Stimulated activated memory B cell treated with anti-CD40 and anti-IgM and Interleukin-4, amounts not matched to agents 10 μg/mL and 1 μg/mL and 100 μg/mL, for 72 hours (primary cell): ENCODE results near the gene FER.

Experiments used
- ATAC-seq: fragments of 150-1000 bp; cut with Tn5 transposase; 2 replicates; pipeline ENCODE4 v1.10.0; 2021
- H3K27ac Mint-ChIP-seq: one replicate; pipeline ENCODE4 v1.8.0; 2022; ENCODE audit warnings: mild to moderate bottlenecking, mixed read lengths
- H3K27me3 Mint-ChIP-seq: one replicate; pipeline ENCODE4 v1.8.0; 2022; ENCODE audit warnings: mixed read lengths
- H3K36me3 Mint-ChIP-seq: one replicate; pipeline ENCODE4 v1.8.0; 2022; ENCODE audit warnings: mixed read lengths
- H3K4me1 Mint-ChIP-seq: one replicate; pipeline ENCODE4 v1.8.0; 2022; ENCODE audit warnings: mixed read lengths
- H3K4me3 Mint-ChIP-seq: one replicate; pipeline ENCODE4 v1.8.0; 2022; ENCODE audit warnings: mild to moderate bottlenecking, moderate library complexity, mixed read lengths
- H3K9me3 Mint-ChIP-seq: one replicate; pipeline ENCODE4 v1.8.0; 2022; ENCODE audit warnings: mixed read lengths

FER gene

GRCh38 chr5:108919591-108920326 is 172.1 kb downstream of the FER start:
- Mint-ChIP-seq H3K27ac (no peak overlapping the region), H3K36me3 (no peaks in the 10 kb centered on the region), H3K27me3 (no peaks in the 10 kb centered on the region), H3K4me3 (no peak overlapping the region), H3K9me3 (no peaks in the 10 kb centered on the region), H3K4me1 (no peaks in the 10 kb centered on the region)
- ATAC-seq, result no peak

GRCh38 chr5:108924457-108924961 is 176.8 kb downstream of the FER start:
- no peaks in the 10 kb centered on the region for H3K36me3 Mint-ChIP-seq
- H3K27ac Mint-ChIP-seq, result no peak overlapping the region
- no peak overlapping the region for H3K4me3 Mint-ChIP-seq
- no peak for ATAC-seq
- H3K27me3 Mint-ChIP-seq, result no peaks in the 10 kb centered on the region
- no peaks in the 10 kb centered on the region for H3K9me3 Mint-ChIP-seq
- no peaks in the 10 kb centered on the region for H3K4me1 Mint-ChIP-seq

- Mint-ChIP-seq H3K9me3 (no peaks in the 10 kb centered on the region), H3K27me3 (no peaks in the 10 kb centered on the region), H3K36me3 (no peaks in the 10 kb centered on the region), H3K27ac (no peak overlapping the region), H3K4me3 (no peak overlapping the region), H3K4me1 (no peaks in the 10 kb centered on the region)
- ATAC-seq, result no peak
Measured at GRCh38 chr5:108925073-108925472, 177.4 kb downstream of the FER start.

- Mint-ChIP-seq H3K27me3 (no peaks in the 10 kb centered on the region), H3K4me1 (no peaks in the 10 kb centered on the region), H3K4me3 (no peak overlapping the region), H3K9me3 (peaks cover 5% of the 10 kb centered on the region), H3K36me3 (peaks cover 22% of the 10 kb centered on the region), H3K27ac (peak overlapping the region; percentile 2)
- ATAC-seq, result no peak
Measured at GRCh38 chr5:108930107-108930506, 182.4 kb downstream of the FER start.

GRCh38 chr5:108935611-108936010 is 187.9 kb downstream of the FER start:
- H3K27me3 Mint-ChIP-seq, result no peaks in the 10 kb centered on the region

DNA sequence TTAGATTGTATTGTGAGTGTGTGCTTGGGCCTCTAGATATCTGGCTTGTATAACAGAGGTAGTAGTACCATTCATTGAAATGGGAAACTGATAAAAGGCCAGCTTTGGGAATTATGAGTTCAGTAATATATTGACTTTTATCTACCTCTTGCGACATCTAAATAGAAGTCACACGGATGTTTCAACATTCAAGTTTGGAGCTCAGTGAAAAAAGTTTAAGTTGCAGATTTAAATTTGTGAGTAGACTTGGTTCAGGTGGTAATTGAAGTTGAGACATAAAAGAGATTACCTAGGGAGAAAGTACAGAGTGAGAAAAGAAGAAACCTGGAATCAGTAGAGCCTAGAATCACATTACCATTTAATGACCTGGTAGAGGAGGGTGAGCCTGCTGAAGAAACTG is 189.5 kb downstream of the FER start:
- Mint-ChIP-seq H3K4me3 (no peak overlapping the region), H3K36me3 (peaks cover 16% of the 10 kb centered on the region), H3K9me3 (no peaks in the 10 kb centered on the region), H3K4me1 (no peaks in the 10 kb centered on the region), H3K27ac (no peak overlapping the region), H3K27me3 (no peaks in the 10 kb centered on the region)
- ATAC-seq, result no peak

More at GRCh38 chr5:108935611-108936010, 187.9 kb downstream of the FER start:
- Mint-ChIP-seq H3K36me3 (peaks cover 23% of the 10 kb centered on the region), H3K27ac (no peak overlapping the region), H3K4me1 (no peaks in the 10 kb centered on the region), H3K9me3 (peaks cover 2% of the 10 kb centered on the region), H3K4me3 (no peak overlapping the region)
- no peak for ATAC-seq

GRCh38 chr5:108940506-108940905 is 192.8 kb downstream of the FER start:
- H3K4me3 Mint-ChIP-seq, result no peak overlapping the region
- no peaks in the 10 kb centered on the region for H3K27me3 Mint-ChIP-seq
- no peak for ATAC-seq
- H3K27ac Mint-ChIP-seq, result no peak overlapping the region
- H3K4me1 Mint-ChIP-seq, result no peaks in the 10 kb centered on the region
- no peaks in the 10 kb centered on the region for H3K9me3 Mint-ChIP-seq
- peaks cover 9% of the 10 kb centered on the region for H3K36me3 Mint-ChIP-seq

- Mint-ChIP-seq H3K9me3 (no peaks in the 10 kb centered on the region), H3K4me1 (no peaks in the 10 kb centered on the region), H3K27ac (no peak overlapping the region), H3K4me3 (no peak overlapping the region), H3K27me3 (no peaks in the 10 kb centered on the region), H3K36me3 (peaks cover 13% of the 10 kb centered on the region)
- no peak for ATAC-seq
Measured at GRCh38 chr5:108941746-108942145, 194.0 kb downstream of the FER start.

- no peaks in the 10 kb centered on the region for H3K4me1 Mint-ChIP-seq
- ATAC-seq, result no peak
- no peak overlapping the region for H3K4me3 Mint-ChIP-seq
- no peak overlapping the region for H3K27ac Mint-ChIP-seq
- H3K27me3 Mint-ChIP-seq, result no peaks in the 10 kb centered on the region
- H3K36me3 Mint-ChIP-seq, result peaks cover 21% of the 10 kb centered on the region
- H3K9me3 Mint-ChIP-seq, result no peaks in the 10 kb centered on the region
Measured at GRCh38 chr5:108942701-108943100, 195.0 kb downstream of the FER start.

DNA sequence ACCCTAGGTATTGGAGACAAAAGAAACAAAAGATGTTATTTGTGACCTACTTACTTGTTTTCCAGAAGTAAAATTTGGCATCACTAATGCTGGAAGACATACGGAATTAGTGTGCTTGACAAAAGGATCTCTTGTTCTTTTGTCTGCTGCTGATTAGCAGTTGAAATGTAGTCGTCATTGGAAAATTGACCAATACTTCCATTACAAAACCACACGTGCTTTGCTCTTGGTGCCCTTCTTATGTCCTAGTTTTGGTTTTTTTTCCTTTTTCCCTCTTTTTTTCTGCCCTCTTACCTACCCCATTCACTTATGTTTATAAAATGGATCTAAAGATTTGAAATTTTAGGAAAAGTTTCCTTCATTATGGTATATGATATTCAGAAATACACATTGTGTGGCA is 197.4 kb downstream of the FER start:
- Mint-ChIP-seq H3K9me3 (no peaks in the 10 kb centered on the region), H3K27ac (no peak overlapping the region), H3K27me3 (no peaks in the 10 kb centered on the region), H3K36me3 (peaks cover 22% of the 10 kb centered on the region), H3K4me3 (no peak overlapping the region), H3K4me1 (no peaks in the 10 kb centered on the region)
- ATAC-seq, result no peak

- Mint-ChIP-seq H3K9me3 (no peaks in the 10 kb centered on the region), H3K36me3 (peaks cover 22% of the 10 kb centered on the region), H3K27ac (no peak overlapping the region), H3K27me3 (no peaks in the 10 kb centered on the region), H3K4me1 (no peaks in the 10 kb centered on the region), H3K4me3 (no peak overlapping the region)
- ATAC-seq, result no peak
Measured at GRCh38 chr5:108946008-108946407, 198.3 kb downstream of the FER start.

- Mint-ChIP-seq H3K9me3 (no peaks in the 10 kb centered on the region), H3K27ac (no peak overlapping the region), H3K27me3 (no peaks in the 10 kb centered on the region), H3K4me3 (no peak overlapping the region), H3K4me1 (no peaks in the 10 kb centered on the region), H3K36me3 (peaks cover 22% of the 10 kb centered on the region)
- no peak for ATAC-seq
Measured at GRCh38 chr5:108947164-108947563, 199.5 kb downstream of the FER start.

DNA sequence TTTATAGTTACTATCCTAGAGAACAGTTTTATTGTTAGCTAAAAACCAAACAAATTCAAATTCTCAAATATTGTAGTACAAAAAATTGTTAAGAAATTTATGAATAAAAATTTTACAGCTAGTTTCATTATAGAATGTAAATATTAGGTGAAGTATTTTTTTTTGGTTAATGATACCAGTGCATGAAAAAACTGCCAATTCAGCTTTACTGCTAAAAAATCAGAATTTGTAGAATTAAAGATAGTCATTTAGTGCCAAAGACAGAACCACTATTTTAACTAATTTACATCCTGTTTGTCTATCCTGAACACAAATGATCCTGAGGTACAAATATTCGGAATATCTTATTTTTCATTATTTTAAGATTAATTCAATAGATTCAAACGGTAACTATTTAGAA is 202.6 kb downstream of the FER start:
- no peaks in the 10 kb centered on the region for H3K27me3 Mint-ChIP-seq
- H3K27ac Mint-ChIP-seq, result no peak overlapping the region
- no peak overlapping the region for H3K4me3 Mint-ChIP-seq
- no peak for ATAC-seq
- H3K9me3 Mint-ChIP-seq, result no peaks in the 10 kb centered on the region
- H3K4me1 Mint-ChIP-seq, result no peaks in the 10 kb centered on the region
- H3K36me3 Mint-ChIP-seq, result peaks cover 20% of the 10 kb centered on the region

DNA sequence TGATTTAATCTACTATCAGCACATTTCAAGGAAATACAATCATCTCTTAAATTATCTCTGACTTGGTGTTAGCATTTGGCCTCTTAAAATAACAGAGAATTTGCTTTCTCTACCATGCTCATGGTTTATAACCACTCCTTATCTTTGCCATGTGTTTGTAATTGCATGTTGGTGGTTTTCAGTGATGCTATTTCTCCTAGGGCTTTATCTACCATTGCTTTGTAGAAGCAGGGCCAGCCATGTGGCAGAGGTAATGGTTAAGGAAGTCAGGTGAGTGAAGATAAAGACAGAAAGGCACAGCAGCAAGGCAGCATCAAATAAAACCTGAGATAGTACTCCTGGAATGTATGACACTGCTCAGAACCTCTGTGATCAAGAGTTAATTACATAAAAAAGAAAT is 206.2 kb downstream of the FER start:
- H3K4me3 Mint-ChIP-seq, result no peak overlapping the region
- H3K4me1 Mint-ChIP-seq, result no peaks in the 10 kb centered on the region
- peaks cover 6% of the 10 kb centered on the region for H3K36me3 Mint-ChIP-seq
- H3K9me3 Mint-ChIP-seq, result no peaks in the 10 kb centered on the region
- no peaks in the 10 kb centered on the region for H3K27me3 Mint-ChIP-seq
- ATAC-seq, result no peak
- H3K27ac Mint-ChIP-seq, result no peak overlapping the region

DNA sequence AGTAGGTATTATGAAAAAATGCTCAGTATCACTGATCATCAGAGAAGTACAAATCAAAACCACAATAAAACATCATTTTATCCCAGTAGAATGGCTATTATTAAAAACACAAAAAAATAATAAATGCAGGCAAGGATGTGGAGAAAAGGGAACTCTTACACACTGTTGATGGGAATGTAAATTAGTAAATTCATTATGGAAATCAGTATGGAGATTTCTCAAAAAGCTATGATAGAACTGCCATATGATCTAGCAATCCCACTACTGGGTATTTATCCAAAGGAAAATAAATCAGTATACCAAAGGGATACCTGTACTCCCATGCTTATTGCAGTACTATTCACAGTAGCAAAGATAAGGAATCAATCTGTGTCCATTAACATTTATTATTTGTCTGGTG is 209.6 kb downstream of the FER start:
- Mint-ChIP-seq H3K9me3 (no peaks in the 10 kb centered on the region), H3K36me3 (no peaks in the 10 kb centered on the region), H3K27me3 (no peaks in the 10 kb centered on the region), H3K27ac (no peak overlapping the region), H3K4me1 (no peaks in the 10 kb centered on the region), H3K4me3 (no peak overlapping the region)
- no peak for ATAC-seq

DNA sequence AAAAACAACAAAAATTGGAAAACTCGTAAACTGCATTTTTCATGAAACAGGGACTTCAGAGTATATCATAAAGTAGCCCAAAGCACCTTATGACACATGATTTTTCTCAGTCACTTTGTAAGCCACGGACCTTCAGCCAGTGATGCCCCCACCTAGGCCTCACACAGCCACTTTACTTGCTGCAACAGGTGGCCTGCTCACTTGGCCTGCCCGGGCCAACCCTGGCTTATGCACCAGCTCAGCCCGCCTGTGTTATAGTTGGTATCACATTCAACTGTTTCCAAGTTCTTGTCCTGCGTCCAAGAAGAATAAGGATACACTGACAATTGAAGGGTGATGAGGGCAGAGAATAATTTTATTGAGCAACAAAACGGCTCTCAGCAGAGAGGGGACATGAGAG is 219.2 kb downstream of the FER start:
- Mint-ChIP-seq H3K4me3 (no peak overlapping the region), H3K4me1 (no peaks in the 10 kb centered on the region), H3K27ac (no peak overlapping the region), H3K9me3 (no peaks in the 10 kb centered on the region), H3K27me3 (no peaks in the 10 kb centered on the region), H3K36me3 (peaks cover 15% of the 10 kb centered on the region)
- no peak for ATAC-seq
